HepG2 (cell line): ENCODE data around the gene DNPH1. TPM values are rescaled to one million over a fixed set of nuclear protein-coding genes. Genes with fewer than 3 reads are reported as not detected.
A peak's percentile ranks its signal among the peaks of the same experiment; 100 is the strongest.

Experiments
- FOXC1 ChIP-seq: sonication (generic); formaldehyde crosslinking; IDR thresholded peaks from 2 replicates; pipeline ENCODE4 v1.8.0; 2022; ENCODE audit warnings: mild to moderate bottlenecking, missing genetic modification reagents, borderline replicate concordance
- FOXP1 ChIP-seq, 2 experiments: fragments of 450-650 bp in 1 of 2; IDR thresholded peaks; 2 replicates each; pipeline ENCODE4 v1.6.1; 2017 to 2018; ENCODE audit warnings: antibody characterized with exemption in 1 of 2
- GATAD2A ChIP-seq: IDR thresholded peaks from 2 replicates; pipeline ENCODE4 v1.6.1; 2016
- GLI4 ChIP-seq: sonication (generic); formaldehyde crosslinking; IDR thresholded peaks from 2 replicates; pipeline ENCODE4 v1.5.1; 2020; ENCODE audit warnings: missing genetic modification reagents, mild to moderate bottlenecking, moderate library complexity, borderline replicate concordance
- MED8 ChIP-seq: sonication (generic); formaldehyde crosslinking; IDR thresholded peaks from 2 replicates; pipeline ENCODE4 v1.8.1; 2023; ENCODE audit warnings: mild to moderate bottlenecking, missing genetic modification reagents; ENCODE audit not compliant: insufficient replicate concordance
- MTF2 ChIP-seq: sonication (generic); formaldehyde crosslinking; IDR thresholded peaks from 2 replicates; pipeline ENCODE4 v1.5.0; 2020; ENCODE audit warnings: missing genetic modification reagents, borderline replicate concordance
- RARG ChIP-seq: sonication (generic); formaldehyde crosslinking; IDR thresholded peaks from 2 replicates; pipeline ENCODE4 v1.4.0; 2020; ENCODE audit warnings: low read depth, mild to moderate bottlenecking, missing genetic modification reagents
- RBAK ChIP-seq: sonication (generic); formaldehyde crosslinking; IDR thresholded peaks from 2 replicates; pipeline ENCODE4 v1.5.1; 2020; ENCODE audit warnings: mild to moderate bottlenecking, missing genetic modification reagents
- SP1 ChIP-seq, 2 experiments: fragments of 450-650 bp in 1 of 2; sonication (generic) in 1 of 2; formaldehyde crosslinking in 1 of 2; IDR thresholded peaks; 2 replicates each; pipeline versions ENCODE4 v1.4.0 to v1.6.1; 2016 to 2020; ENCODE audit warnings: missing genetic modification reagents in 1 of 2
- ZNF275 ChIP-seq: sonication (generic); formaldehyde crosslinking; IDR thresholded peaks from 2 replicates; pipeline ENCODE4 v1.8.0; 2022; ENCODE audit warnings: missing genetic modification reagents, mild to moderate bottlenecking, inconsistent platforms, borderline replicate concordance
- ZNF598 ChIP-seq: sonication (generic); formaldehyde crosslinking; IDR thresholded peaks from 2 replicates; pipeline ENCODE4 v1.5.1; 2020; ENCODE audit warnings: mild to moderate bottlenecking, missing genetic modification reagents, borderline replicate concordance
- ZNF740 ChIP-seq: sonication (generic); formaldehyde crosslinking; IDR thresholded peaks from 2 replicates; pipeline ENCODE4 v1.4.0; 2020; ENCODE audit warnings: missing genetic modification reagents
- ZNF83 ChIP-seq: sonication (generic); formaldehyde crosslinking; IDR thresholded peaks from 2 replicates; pipeline ENCODE4 v1.4.0; 2020; ENCODE audit warnings: missing genetic modification reagents, mild to moderate bottlenecking, borderline replicate concordance
- ZNF878 ChIP-seq: sonication (generic); formaldehyde crosslinking; IDR thresholded peaks from 2 replicates; pipeline ENCODE4 v1.8.1; 2023; ENCODE audit warnings: mild to moderate bottlenecking, missing genetic modification reagents, moderate library complexity
- ZSCAN22 ChIP-seq: sonication (generic); formaldehyde crosslinking; IDR thresholded peaks from 2 replicates; pipeline ENCODE4 v1.4.0; 2020; ENCODE audit warnings: mild to moderate bottlenecking, missing genetic modification reagents
- polyA plus RNA-seq, 8 experiments: library from polyadenylated mRNA; depleted of rRNA in 3 of 8; stranded (reverse) in 7 of 8; unstranded in 1 of 8; fragments of >200 nt; fragmentation: Illumina TruSeq in 4 of 8; extraction: Trizol in 4 of 8; gene quantifications; 2 replicates each; pipeline versions ENCODE4 v1.2.1 to v1.2.3, GENCODE V29; 2011 to 2016; ENCODE audit warnings: low read depth in 4 of 8, missing spikeins in 1 of 8, mixed read lengths in 1 of 8; ENCODE audit not compliant: insufficient read depth in 1 of 8
- total RNA-seq, 5 experiments: library from RNA; depleted of rRNA; stranded (reverse); fragments of >200 nt; fragmentation: Illumina TruSeq; extraction: Trizol; gene quantifications; 2 replicates each; pipeline ENCODE4 v1.2.3, GENCODE V29; 2016; ENCODE audit warnings: low read depth in 1 of 5

The DNPH1 gene
- total and polyA plus RNA-seq, 2 of the 13 experiments (the other 11 are each of a cell fraction or from before 2014, with no cell fraction given) = 56.5 to 75.1 TPM

DNA sequence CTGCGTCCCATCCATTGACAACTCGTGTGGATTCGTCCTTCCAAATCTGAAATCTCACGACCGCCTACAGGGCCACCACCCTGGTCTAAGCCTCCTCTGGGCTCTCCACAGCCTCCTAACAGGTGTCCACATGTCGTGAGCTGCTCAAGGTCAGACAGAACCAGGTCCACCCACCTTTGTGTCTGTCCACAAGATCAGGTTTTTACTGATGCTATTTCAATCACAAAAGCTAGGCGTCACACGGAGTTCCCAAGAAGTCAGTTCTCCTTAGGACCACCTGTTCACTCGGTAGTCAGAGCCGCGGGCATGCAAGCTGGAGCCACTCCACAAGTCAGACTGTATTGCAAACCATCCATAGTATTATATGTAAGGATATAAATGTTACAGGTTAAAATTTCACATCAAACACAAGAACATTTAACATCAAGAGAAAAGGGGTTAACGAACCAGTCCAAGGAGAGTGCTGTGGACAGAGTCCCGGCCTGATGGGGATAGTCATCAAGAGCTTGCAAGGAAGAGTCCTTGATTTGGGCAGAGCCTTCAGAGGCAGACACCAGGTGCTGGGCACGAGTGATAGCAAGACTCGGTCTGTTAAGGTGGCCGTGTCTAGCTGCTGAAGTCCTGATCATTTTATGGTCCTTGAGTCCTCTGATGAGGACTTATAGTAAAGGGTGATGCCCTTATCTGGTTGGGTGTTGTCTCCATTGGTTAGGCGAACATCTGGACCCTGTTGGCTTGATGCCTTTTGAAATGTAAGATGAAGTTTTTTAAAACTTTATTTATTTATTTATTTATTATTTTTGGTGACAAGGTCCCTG is 731 bp upstream of the DNPH1 start (continued):
- TF ChIP-seq GLI4 (CRISPR knock-in tag) (no peak), GATAD2A (no peak), ZNF83 (0 out of 2 replicates have a peak, but pooled peaks have one; percentile 5), ZNF275 (CRISPR knock-in tag) (no peak), RBAK (CRISPR knock-in tag) (0 out of 2 replicates have a peak, but pooled peaks have one; percentile 14), ZSCAN22 (CRISPR knock-in tag) (no peak), ZNF878 (CRISPR knock-in tag) (0 out of 2 replicates have a peak, but pooled peaks have one; percentile 1), SP1 (IDR thresholded peaks at IDR 0.05) (no peak), SP1 (CRISPR knock-in tag; IDR thresholded peaks at IDR 0.05) (no peak), ZNF740 (CRISPR knock-in tag) (no peak), FOXP1 (IDR thresholded peaks at IDR 0.05) (no peak), FOXP1 (CRISPR knock-in tag; IDR thresholded peaks at IDR 0.05) (no peak), FOXC1 (CRISPR knock-in tag) (0 out of 2 replicates have a peak, but pooled peaks have one; percentile 1), MTF2 (CRISPR knock-in tag) (0 out of 2 replicates have a peak, but pooled peaks have one; percentile 44), MED8 (CRISPR knock-in tag) (no peak), ZNF598 (CRISPR knock-in tag) (0 out of 2 replicates have a peak, but pooled peaks have one; percentile 47), RARG (CRISPR knock-in tag) (no peak)
- TF ChIP-seq, all 625 proteins: peak for 7
